ENCODE results near the gene LCMT2.

Gene LCMT2, protein sequence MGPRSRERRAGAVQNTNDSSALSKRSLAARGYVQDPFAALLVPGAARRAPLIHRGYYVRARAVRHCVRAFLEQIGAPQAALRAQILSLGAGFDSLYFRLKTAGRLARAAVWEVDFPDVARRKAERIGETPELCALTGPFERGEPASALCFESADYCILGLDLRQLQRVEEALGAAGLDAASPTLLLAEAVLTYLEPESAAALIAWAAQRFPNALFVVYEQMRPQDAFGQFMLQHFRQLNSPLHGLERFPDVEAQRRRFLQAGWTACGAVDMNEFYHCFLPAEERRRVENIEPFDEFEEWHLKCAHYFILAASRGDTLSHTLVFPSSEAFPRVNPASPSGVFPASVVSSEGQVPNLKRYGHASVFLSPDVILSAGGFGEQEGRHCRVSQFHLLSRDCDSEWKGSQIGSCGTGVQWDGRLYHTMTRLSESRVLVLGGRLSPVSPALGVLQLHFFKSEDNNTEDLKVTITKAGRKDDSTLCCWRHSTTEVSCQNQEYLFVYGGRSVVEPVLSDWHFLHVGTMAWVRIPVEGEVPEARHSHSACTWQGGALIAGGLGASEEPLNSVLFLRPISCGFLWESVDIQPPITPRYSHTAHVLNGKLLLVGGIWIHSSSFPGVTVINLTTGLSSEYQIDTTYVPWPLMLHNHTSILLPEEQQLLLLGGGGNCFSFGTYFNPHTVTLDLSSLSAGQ

DNA sequence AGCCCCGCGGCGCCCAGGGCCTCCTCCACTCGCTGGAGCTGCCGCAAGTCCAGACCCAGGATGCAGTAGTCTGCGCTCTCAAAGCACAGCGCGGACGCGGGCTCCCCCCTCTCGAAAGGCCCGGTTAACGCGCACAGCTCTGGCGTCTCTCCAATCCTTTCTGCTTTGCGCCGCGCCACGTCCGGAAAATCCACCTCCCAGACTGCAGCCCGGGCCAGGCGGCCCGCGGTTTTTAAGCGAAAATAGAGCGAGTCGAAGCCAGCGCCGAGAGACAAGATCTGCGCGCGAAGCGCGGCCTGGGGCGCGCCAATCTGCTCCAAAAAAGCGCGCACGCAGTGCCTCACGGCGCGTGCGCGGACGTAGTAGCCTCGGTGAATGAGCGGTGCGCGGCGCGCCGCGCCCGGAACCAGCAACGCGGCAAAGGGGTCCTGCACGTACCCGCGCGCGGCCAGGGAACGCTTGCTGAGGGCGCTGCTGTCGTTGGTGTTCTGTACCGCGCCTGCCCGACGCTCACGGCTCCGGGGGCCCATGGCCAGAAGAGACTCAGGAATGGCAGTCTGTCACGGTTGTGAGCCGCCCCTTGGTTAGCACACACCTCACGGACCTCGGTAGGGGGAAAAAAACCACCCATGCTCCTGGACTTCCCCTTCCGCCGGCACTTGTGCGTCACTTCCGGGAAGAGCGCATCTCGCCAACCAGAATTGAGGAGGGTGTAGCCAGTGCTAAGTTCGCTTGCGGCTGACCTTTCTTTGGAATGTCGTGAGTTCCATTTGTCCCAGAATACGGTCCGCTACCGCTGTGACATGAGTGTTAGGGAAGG is at the start of gene LCMT2:
LCMT2 (minus strand) TSS at position 614 of the 820 bp plus-strand sequence; CDS start at position 530, 84 bp downstream.
- peak; percentile 90 for DNase-seq

DNA sequence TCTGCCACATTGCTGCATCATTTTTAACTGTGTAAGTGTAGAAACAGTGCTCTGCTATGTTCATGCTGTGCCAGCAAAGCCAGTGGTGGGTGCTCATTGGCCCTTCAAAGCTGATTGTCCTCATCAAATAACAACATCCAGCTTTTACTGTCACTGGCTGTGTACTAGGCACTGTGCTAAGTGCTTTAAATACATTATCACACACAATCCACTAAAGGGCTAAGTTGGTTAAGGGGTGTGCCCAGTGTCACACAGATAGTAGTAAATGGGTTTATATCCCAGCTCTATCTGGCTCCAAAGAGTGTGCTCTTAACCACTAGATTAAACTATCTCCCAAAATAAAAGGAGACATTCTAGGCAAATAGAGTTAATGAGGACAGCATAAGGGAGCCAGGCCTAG is 48.2 kb upstream of the LCMT2 start:
- DNase-seq, result no peak

DNA sequence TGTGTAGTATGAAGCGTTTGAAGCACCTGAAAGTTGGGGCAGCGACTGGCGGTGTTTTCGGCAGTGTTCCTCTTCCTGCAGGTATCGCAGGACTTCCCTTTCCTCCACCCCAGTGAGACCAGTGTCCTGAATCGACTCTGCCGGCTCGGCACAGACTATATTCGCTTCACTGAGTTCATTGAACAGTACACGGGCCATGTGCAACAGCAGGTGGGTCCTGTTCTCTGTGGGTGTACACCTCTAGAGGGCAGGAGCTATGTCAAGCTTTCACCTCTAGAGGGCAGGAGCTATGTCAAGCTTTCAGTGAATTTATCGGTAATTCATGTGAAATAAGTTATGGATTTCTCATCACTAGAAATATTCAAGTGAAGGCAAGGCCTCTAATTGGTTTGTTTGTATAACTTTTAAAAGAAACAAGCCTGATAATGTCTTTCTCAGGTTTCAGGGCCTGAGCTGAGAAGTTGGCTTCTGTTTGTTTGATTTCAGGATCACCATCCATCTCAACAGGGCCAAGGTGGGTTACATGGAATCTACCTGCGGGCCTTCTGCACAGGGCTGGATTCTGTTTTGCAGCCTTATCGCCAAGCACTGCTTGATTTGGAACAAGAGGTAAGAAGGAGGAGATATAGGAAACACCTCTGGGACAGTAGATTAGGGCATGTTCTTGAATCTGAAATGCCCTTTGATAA is 45.8 kb upstream of the LCMT2 start:
- peak; percentile 35 for DNase-seq

DNA sequence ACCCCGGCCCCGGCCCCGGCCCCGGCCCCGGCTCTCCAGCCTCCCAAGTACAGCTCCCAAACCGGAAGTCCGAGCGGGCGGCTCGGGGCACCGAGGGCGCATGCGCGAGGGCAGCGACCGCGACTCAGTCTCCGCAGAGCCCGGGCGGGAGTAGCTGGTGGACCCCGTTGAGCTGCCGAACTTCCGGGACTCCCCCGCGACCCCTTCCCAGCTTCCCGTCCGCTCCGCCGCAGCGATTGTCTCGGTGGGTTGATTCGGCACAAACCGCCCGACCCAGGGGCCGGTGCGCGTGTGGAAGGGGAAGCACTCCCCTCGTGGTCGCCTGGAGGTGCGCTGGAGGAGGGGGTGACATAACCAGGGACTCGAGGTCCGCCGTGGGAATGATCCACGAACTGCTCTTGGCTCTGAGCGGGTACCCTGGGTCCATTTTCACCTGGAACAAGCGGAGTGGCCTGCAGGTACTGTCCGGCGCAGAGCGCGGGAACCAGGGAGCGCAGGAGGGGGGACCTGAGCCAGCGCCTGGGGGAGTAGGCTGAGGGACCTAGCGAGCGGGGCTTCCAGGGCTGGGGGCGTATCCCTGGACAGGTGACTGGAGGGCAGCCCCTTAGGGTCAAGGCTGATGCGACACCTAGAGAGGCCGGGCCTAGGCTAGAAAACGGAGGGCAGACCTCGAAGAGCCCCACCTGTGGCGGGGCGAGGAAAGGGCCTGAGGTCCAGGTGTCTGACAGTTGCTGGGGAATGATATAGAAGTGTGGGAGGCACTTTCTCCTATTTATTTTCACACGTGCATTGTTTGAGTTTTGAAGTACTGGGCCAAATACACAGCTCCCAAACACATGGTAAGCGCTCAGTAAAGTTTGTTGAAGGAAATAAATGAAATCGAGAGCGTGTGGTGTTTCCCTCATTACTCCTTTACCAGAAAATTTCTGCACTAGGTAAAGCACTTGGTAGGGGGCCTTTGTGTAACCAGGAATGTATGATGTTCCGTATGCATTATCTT is 40.9 kb upstream of the LCMT2 start, which contains the start of the genes TUBGCP4 and ZSCAN29:
TUBGCP4 (plus strand) TSS at position 127 of the 1,000 bp plus-strand sequence; CDS start at position 381, 254 bp downstream.
ZSCAN29 (minus strand) TSS at position 69 of the 1,000 bp plus-strand sequence. CDS start 1,130 bp downstream, outside the sequence.
- DNase-seq, result peak; percentile 78

DNA sequence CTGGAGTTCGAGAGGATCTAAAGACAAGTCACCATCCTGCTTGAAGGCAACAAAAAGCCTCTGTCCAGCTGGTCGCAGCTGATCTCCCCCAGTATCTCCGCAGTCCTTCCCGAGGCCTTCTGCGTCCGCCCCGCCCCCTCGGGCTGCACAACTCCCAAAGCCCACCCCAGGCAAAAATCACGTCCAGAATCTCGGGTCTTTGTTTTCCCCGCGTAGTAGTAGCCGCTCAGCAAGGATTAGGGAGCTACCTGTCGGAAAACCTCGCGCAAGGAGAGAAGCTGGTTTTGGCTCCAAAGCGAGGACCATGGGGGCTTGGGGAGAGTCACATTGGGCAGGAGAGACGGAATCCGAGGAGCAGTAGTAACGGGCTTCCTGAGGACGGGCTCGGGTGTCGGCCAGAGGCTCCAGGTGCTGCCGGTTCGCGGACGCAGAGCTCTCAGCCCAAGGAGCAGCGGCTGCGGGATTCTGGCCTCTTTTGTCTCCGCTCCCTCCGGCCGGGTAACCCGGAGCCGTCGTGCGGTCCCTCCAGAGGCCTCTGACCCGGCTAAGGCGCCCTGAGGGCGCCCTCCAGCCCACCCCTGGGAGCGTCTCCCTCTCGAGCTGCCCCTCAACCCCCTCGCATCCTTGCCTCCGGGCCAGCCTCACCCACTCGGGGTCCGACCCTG is 40.1 kb upstream of the LCMT2 start:
- DNase-seq, result no peak

DNA sequence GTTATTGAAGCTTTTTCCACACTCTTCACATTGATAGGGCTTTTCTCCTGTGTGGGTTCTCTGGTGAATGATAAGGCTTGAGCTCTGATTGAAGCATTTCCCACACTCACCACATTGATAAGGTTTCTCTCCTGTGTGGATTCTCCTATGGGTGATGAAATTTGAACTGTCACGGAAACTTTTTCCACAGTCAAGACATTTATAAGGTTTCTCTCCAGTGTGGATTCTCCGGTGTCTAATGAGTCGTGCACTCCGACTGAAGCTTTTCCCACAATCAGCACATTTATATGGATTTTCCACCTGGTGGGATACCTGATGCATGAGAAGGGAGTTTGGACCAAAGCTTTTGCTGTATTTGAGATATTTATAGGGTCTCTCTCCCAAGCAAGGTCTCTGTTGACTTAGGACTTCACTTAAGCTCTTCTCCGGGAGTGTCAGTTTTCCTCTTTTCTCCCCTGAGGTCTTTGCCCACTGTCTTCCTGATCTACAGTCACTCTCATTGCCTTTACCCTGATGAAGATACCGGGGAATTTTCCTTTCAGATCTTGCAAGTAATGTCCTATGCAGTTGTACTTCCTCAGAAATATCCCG is 31.0 kb upstream of the LCMT2 start:
- DNase-seq, result no peak

DNA sequence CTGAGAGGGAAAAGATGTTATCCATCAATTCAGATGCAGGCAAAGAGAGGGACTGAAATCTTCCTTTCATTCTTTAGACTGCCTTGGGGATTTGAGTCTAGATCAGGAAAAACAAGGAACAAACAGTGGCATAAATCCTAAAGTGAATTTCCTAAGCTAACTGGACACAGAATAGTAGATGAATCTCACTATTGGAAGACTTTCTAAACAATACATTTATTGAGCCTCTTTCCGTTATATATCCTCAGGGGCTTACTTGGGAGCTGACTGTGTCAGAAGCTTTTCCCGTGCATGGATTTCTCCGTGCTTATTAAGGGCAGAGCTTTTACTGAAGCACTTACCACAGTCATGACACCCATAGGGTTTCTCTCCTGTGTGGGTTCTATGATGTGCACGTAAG is 30.4 kb upstream of the LCMT2 start:
- DNase-seq, result no peak

DNA sequence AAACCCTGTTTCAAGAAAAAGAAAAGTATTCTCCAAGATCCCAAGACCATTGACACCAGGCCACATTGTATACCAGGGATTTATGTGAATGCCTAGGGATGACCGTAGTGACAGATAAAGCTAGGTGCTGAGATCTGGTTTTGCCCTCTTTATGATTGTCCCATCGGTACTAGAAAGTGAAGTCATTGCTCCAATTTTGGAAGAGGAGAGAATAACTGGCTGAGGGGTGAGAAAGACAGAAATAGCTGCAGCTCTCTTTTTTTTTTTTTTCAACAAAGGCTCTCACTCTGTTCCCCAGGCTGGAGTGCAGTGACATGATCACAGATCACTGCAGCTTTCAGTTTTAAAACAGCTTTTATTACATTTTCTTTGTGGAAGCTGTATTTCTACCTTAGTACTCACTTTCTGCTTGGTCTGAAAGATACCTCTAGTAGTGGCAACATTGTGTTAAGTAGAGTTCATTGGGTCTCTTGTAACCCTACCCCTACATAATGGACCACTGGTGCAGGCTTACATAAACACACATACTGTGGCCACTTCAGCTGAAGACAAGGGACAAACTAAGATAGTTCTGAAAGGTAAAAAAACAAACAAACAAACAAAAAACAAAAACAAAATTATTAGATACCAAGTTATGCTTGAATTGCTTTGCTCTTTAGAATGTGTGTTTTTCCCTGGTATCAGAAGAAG is 22.5 kb upstream of the LCMT2 start:
- DNase-seq, result no peak

DNA sequence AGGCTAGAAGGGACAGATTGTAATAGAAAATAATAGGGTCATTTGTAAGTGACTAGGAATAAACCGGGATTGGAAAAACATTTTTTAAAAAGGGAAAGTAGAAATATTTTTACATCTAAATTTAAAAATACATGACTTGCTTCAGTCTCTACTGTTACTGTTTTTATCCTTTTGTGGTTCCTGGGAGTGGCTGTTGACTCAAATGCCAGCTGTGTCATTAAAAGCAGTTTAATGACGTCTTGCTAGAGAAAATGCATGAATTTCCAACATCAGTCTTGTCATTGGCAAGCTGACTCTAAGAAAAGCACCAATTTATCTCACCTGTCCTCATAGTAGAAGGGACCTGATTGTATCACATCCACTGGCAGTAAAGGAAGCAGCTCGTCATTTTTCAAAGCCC is 16.7 kb upstream of the LCMT2 start:
- no peak for DNase-seq

DNA sequence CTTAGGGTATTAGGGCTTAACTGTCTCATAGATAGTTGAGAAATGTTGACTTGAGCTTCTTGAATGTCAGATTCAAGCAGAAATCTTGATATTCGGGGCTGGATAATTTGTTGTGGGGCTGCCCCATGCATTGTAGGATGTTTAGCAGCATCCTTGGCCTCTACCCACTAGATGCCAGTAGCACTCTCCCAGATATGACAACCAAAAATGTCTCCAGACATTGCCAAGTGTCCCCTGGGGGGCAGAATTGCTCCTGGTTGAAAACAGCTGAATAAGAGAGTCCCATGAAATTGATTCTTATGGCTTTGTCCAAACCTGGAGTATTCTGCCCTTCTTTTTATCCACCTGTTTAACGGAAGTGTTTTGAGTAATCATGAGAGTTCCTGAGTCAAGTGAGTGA is 15.9 kb upstream of the LCMT2 start:
- no peak for DNase-seq

DNA sequence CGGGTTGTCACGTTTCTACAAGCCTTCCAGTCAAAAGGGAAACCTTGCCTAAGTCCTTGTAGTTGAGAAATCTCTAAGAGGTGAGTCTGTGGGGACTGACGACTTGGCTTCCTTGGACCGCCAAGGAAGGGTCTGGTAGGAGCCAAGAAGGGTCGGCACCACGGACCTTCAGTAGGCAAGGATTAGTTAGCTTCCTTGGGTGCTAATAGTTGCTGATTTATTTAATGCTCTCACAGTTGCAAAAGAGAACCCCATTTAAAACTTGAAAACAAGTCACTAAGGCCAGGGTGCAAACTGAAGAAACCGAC is 361 bp upstream of the LCMT2 start:
- DNase-seq, result no peak

DNA sequence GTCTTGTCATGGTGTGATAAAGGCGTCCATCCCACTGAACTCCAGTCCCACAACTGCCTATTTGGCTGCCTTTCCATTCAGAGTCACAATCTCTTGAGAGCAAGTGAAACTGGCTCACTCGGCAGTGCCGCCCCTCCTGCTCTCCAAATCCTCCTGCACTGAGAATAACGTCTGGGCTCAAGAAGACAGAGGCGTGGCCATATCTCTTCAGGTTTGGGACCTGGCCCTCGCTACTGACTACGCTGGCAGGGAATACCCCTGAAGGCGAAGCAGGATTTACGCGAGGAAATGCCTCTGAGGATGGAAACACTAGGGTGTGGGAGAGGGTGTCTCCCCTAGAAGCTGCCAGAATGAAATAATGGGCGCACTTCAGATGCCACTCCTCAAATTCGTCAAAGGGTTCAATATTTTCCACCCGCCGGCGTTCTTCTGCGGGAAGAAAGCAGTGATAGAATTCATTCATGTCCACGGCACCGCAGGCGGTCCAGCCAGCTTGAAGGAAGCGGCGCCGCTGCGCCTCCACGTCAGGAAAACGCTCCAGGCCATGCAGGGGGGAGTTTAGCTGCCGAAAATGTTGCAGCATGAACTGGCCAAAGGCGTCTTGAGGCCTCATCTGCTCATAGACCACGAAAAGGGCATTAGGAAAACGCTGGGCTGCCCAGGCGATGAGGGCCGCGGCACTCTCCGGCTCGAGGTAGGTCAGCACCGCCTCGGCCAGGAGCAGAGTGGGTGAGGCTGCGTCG is 985 bp downstream of the LCMT2 start:
- peak; percentile 13 for DNase-seq

DNA sequence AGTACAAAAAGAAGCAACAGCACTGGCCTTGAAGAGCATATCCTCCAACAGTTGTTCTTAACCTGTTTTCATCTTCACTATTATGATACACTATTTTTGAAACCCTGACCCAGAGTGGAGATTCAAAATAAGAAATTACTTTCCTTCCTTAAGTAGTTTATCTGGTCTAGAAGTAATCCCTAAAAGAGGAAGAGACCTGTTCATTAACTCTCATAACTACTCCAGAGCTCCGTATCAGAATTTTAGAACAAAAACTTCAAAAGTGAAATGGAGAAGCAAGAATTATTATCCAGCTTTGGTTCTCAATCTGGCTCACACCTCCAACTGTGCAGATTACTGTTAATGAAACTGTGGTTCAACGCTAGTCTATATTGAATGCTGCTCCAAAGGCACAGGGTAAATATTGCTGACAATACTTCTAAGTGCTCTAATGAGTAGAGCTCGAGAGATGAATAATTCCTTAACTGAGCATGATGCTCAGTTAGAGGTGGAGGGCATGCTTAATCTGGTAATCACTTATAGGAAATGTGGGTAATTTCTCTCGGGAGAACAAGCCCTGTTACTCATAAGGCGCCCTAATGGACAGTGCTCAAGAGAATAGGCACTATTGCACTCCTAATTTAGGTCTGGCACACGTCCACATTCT is 5.2 kb downstream of the LCMT2 start:
- DNase-seq, result no peak

DNA sequence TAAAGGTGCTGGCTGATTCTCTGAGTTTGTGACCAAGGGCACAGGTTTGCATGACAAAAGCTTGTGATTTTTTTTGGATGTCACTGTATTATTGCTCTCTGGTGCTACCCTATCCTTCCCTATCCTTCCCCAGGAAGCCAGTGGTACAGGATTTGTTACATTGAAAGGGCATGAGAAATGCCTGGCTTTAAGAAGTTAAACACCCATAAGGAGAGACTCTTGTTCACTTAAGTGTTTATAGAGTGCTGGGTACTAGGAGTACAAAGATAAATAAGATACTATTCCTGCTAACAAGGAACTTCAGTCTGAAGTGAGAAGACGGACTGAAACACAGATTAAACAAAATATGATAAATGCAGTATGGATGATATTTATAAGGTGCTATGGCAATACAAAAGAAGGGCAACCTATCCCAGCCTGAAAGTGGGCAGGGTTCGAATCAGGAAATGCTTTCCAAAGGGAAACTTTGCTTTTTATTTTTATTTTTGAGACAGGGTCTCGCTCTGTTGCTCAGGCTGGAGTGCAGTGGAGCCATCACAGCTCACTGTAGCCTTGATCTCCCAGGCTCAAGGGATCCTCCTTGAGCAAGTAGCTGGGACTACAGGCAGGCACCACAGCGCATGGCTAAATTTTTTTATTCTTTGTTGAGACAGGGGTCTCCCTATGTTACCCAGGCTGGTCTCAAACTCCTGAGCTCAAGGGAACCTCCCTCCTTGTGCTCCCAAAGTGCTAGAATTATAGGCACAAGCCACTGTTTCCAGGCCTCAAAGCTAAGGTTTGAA is 11.2 kb downstream of the LCMT2 start:
- no peak for DNase-seq

DNA sequence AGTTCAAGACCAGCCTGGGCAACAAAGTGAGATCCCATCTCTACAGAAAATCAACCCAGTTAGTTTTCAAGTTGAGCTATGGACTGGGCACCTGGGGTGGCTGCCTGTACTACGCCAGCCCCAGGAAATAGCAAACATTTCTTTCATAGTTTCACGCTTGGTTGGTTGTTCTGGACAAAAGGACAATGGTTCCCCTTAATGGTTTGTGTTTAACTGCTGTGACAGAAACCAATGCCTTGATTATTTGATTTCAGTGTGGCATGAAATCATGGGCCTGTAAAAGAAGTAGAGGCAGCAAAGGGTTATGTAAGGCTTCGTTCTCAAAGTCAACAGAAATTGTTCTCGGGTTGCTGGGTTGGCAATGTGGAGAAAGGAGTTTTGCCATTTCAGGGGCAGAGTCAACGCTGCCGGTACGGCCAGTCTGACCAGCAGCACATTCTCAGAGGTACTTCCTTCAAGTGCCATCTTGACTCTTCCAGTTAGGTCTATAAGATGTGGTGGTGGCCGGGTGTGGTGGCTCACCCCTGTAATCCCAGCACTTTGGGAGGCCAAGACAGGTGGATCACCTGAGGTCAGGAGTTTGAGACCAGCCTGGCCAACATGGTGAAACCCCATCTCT is 12.7 kb downstream of the LCMT2 start:
- DNase-seq, result no peak

DNA sequence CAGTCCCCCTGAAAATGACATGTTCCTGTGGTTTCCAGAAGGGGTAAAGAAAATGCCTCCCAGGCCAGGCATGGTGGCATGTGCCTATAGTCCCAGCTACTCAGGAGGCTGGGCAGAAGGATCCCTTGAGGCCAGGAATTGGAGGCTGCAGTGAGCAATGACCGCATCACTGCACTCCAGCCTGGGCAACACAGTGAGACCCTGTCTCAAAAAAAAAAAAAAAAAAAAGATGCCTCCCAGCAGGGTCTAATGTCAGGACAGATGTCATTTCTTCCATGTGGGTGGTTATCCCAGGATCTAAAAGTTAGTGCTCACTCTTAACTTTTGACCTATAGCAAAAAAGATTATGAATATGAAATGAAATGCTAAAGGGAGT is 13.4 kb downstream of the LCMT2 start:
- no peak for DNase-seq
